Right lobe of liver (tissue), 6 donors: ENCODE measurements around the gene PHLDA2. TPM values are rescaled to one million over a fixed set of nuclear protein-coding genes. Genes with fewer than 3 reads are reported as not detected.

ENCODE experiments used
- ATAC-seq, 4 donors: fragments of 200-7000 bp; cut with Tn5 transposase; one replicate each; pipeline ENCODE4 v1.9.1; 2020; ENCODE audit warnings: mild to moderate bottlenecking in 4 of 4, moderate library complexity in 4 of 4
- DNase-seq, 3 donors: peaks; one replicate each; pipeline ENCODE4 v3.0.0-alpha.2; 2020
- H3K27ac ChIP-seq, 3 donors: fragments of 200-600 bp; one replicate each; pipeline ENCODE4 v1.8.0; 2022
- H3K27me3 ChIP-seq, 2 donors: fragments of 200-600 bp; one replicate each; pipeline ENCODE4 v1.8.0; 2022
- H3K36me3 ChIP-seq, 4 donors: fragments of 200-600 bp; sonication (generic) in 1 of 4; one replicate each; pipeline versions ENCODE4 v1.5.1 to v1.8.0; 2017 to 2022; ENCODE audit warnings: control low read depth in 1 of 4
- H3K4me1 ChIP-seq, 4 donors: fragments of 200-600 bp; sonication (generic) in 1 of 4; one replicate each; pipeline versions ENCODE4 v1.5.1 to v1.8.0; 2017 to 2022; ENCODE audit warnings: control low read depth in 1 of 4
- H3K4me3 ChIP-seq, 3 donors: fragments of 200-600 bp; one replicate each; pipeline ENCODE4 v1.8.0; 2022
- H3K9me3 ChIP-seq, 4 donors: fragments of 200-600 bp; sonication (generic) in 1 of 4; one replicate each; pipeline versions ENCODE4 v1.5.1 to v1.8.0; 2017 to 2022; ENCODE audit warnings: control low read depth in 1 of 4
- POLR2A ChIP-seq: fragments of 450-650 bp; IDR thresholded peaks from one replicate; pipeline ENCODE4 v1.6.1; 2017; ENCODE audit warnings: antibody characterized with exemption, mild to moderate bottlenecking
- WGBS: methylation state at CpG from one replicate; pipeline ENCODE4 v1.1.6; 2018; ENCODE audit warnings: low coverage, low lambda C conversion rate; ENCODE audit not compliant: insufficient coverage; ENCODE audit errors: missing lambda C conversion rate; 5-methylcytosine and 5-hydroxymethylcytosine counted together
- intact Hi-C, 2 donors: fragments of 100-400 bp; cut with DNase I; formaldehyde crosslinking; loops; one replicate each; pipeline versions ENCODE4 v1.11.2 to v1.14.1; 2022
- total RNA-seq, 6 experiments: library from RNA; depleted of rRNA in 2 of 6; stranded (reverse); fragments of >200 nt in 2 of 6; fragmentation: NEBNext Ultra II Directional in 3 of 6; extraction: Animal tissue kit (Norgen Biotek cat#: 25700) in 3 of 6; gene quantifications; one replicate each; pipeline versions ENCODE4 v1.1.0 to v1.2.4, GENCODE V29; 2016 to 2023
- TF ChIP-seq, protein P1 (sequence below), 4 donors: fragments of 200-600 bp in 3 of 4; fragments of 450-650 bp in 1 of 4; IDR thresholded peaks; one replicate each; pipeline versions ENCODE4 v1.5.1 to v1.8.0; 2016 to 2022; ENCODE audit warnings: antibody characterized with exemption in 4 of 4, mild to moderate bottlenecking in 2 of 4
- donor health status: DM: no; HTN: yes; CAD: no.
- donor health status: DM: no; HTN: no; CAD: no.
- donor health status: DM: no; HTN: no; CAD: no.
- donor health status: DM: no; HTN: yes; CAD: no.
- donor health status: DM: no; HTN: yes; CAD: no.

The PHLDA2 gene
- total RNA-seq, 6 experiments from 2014 or later = 0.51 to 12.7 (median 5.9) TPM; not detected in 1

DNA sequence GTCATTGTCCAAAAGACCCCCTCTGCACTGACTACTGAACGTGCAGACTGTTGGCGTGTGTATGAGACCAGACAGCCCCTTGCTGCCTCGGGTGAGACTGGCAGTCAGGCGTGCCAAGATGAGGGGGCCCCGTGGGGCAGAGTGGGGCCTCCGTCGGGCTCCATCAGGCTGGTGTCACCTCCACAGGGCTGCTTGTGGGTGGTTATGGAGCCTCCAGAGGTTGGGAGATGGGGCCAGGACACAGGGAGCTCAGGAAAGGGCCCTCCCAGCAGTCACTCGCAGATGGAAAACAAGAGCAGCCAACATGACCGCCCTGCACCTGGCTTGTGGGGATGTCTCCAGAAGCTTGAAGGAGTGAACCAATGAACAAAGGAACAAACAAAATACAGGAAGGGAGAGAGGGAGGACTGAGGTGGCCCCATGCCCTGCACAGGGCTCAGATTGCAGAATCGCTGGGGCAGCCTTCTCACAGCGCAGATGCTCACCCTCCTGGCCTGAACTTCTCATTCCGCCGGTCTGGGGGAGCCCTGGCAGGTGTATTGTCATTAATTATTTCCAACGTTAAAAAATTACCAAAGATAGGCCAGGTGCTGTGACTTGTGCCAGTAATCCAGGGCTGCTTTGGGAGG, 5.5 kb upstream of the PHLDA2 start:
- peaks cover 0 to 9% (median 4%) of the 10 kb centered on the region in 4 donors for H3K4me1 ChIP-seq
- H3K27ac ChIP-seq = no peak overlapping the region
- H3K9me3 ChIP-seq = no peaks in the 10 kb centered on the region
- H3K4me3 ChIP-seq = no peak overlapping the region
- ATAC-seq (no peak), DNase-seq (no peak)
- intact Hi-C loops = no loop called here
- no peaks in the 10 kb centered on the region for H3K27me3 ChIP-seq
- WGBS = 70% methylated on average over 5 of the region's 14 CpGs
- TF ChIP-seq, protein P1, sequence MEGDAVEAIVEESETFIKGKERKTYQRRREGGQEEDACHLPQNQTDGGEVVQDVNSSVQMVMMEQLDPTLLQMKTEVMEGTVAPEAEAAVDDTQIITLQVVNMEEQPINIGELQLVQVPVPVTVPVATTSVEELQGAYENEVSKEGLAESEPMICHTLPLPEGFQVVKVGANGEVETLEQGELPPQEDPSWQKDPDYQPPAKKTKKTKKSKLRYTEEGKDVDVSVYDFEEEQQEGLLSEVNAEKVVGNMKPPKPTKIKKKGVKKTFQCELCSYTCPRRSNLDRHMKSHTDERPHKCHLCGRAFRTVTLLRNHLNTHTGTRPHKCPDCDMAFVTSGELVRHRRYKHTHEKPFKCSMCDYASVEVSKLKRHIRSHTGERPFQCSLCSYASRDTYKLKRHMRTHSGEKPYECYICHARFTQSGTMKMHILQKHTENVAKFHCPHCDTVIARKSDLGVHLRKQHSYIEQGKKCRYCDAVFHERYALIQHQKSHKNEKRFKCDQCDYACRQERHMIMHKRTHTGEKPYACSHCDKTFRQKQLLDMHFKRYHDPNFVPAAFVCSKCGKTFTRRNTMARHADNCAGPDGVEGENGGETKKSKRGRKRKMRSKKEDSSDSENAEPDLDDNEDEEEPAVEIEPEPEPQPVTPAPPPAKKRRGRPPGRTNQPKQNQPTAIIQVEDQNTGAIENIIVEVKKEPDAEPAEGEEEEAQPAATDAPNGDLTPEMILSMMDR (IDR thresholded peaks at IDR 0.05) = no peak
- no peak for TF ChIP-seq POLR2A
- no peaks in the 10 kb centered on the region for H3K36me3 ChIP-seq

DNA sequence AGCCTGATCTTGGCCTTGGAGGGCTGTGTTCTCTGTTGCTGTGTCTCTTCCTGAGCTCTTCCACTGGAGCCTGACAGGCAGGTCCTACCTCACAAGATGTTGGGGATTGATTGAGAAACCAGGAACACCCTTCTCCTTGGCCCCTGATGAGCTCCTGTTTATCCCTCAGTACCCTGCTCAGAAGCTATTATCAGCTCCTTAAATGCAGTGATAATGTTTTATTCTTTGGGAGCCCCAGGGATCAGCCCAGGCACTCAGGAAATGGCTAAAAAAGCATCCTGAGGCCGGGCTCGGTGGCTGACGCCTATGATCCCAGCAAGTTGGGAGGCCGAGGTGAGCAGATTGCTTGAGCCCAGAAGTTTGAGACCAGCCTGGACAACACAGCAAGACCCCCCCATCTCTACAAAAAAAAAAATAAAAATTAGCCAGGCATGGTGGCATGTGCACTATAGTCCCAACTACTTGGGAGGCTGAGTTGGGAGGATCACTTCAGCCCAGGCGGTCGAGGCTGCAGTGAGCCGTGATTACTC, 4.9 kb upstream of the PHLDA2 start:
- intact Hi-C loops = no loop called here
- ATAC-seq = no peak
- no peak for DNase-seq
- H3K4me3 ChIP-seq = no peak overlapping the region
- H3K27me3 ChIP-seq = no peaks in the 10 kb centered on the region
- H3K27ac ChIP-seq = no peak overlapping the region
- no peak for TF ChIP-seq POLR2A
- TF ChIP-seq, protein P1 (IDR thresholded peaks at IDR 0.05) = no peak
- no peaks in the 10 kb centered on the region for H3K36me3 ChIP-seq
- H3K9me3 ChIP-seq = no peaks in the 10 kb centered on the region
- peaks cover 0 to 16% (median 4%) of the 10 kb centered on the region in 4 donors for H3K4me1 ChIP-seq
- 40% methylated on average over 2 of the region's 7 CpGs for WGBS

DNA sequence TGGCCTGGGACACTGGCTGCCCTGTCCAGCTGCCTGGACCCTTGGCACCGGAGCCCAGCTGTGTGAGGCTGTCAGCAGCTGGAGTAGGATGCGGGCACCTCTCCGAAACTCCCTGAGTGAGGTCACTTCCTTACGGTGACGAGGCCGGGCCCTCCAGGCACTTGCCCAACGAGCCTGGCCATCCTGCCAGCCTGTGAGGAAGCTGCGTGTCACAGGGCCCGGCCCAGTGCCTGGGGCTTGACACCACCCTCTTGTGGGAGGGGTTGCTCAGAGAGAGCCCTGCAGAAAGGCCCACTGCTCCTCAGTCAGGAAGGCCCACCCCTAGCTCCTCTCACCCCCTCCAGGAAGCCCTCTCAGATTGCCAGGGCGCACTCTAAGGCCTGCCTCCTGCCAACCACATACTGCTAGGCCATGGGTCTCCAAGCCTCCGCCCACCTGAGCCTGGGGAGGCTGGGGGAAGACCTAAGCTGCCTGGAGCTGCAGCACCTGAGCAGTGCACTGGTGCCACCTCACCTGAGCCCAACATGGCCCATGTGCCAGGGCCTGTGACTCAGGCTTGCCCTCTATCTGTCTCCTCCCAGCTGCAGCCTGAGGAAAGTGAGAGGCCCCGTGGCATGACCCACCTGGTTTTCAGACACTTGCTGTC, 4.3 kb upstream of the PHLDA2 start:
- no peak overlapping the region for H3K4me3 ChIP-seq
- intact Hi-C loops = no loop called here
- H3K4me1 ChIP-seq = peaks cover 0 to 20% (median 7%) of the 10 kb centered on the region in 4 donors
- TF ChIP-seq, protein P1 (IDR thresholded peaks at IDR 0.05) = no peak
- no peak for TF ChIP-seq POLR2A
- DNase-seq (peak; percentile 62 to 77 (median 72)), ATAC-seq (peak; percentile 2 to 23 (median 10))
- H3K27me3 ChIP-seq = no peaks in the 10 kb centered on the region
- no peak overlapping the region for H3K27ac ChIP-seq
- H3K36me3 ChIP-seq = no peaks in the 10 kb centered on the region
- no peaks in the 10 kb centered on the region for H3K9me3 ChIP-seq
- WGBS = 20% methylated on average over 1 of the region's 12 CpGs

DNA sequence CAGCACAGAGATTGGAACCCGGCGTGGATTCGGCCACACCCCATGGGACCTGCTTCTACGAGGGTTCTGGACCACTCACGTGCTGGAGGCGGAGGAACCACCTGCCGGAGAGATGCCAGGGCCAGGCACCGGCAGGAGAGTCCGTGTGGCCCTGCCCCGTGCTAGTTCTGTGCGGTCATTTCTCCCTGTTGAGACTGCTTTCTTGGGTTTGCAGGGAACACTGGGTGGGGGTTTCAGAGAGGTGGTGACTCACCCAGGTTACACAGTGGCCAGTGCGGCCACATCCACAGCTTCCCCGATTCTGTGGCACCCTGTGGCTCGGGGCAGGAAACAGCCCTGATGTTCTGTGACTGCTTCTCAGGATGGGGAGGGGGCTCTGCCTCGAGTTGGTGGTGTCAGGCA, 3.6 kb upstream of the PHLDA2 start:
- H3K4me3 ChIP-seq = no peak overlapping the region
- no peak overlapping the region for H3K27ac ChIP-seq
- intact Hi-C loops = no loop called here
- TF ChIP-seq, protein P1 (IDR thresholded peaks at IDR 0.05) = no peak
- TF ChIP-seq POLR2A = no peak
- no peak for ATAC-seq
- no peaks in the 10 kb centered on the region for H3K9me3 ChIP-seq
- no peak for DNase-seq
- 76% methylated on average over 2 of the region's 15 CpGs for WGBS
- peaks cover 0 to 21% (median 9%) of the 10 kb centered on the region in 4 donors for H3K4me1 ChIP-seq
- H3K27me3 ChIP-seq = no peaks in the 10 kb centered on the region
- no peaks in the 10 kb centered on the region for H3K36me3 ChIP-seq
